IMR-90 (cell line): ENCODE results near the gene NRSN1. TPM values are rescaled to one million over a fixed set of nuclear protein-coding genes. Genes with fewer than 3 reads are reported as not detected.

ENCODE experiments used
- ATAC-seq: fragments of 200-7000 bp; cut with Tn5 transposase; 2 replicates; pipeline ENCODE4 v1.9.1; 2020; ENCODE audit warnings: low read depth, mild to moderate bottlenecking, moderate library complexity
- BruUV-seq: library from RNA; stranded (reverse); fragments of 400-500 nt; replicated peaks from 2 replicates; lab custom pipeline; 2021; lab: Mats Ljungman, UMichigan
- CTCF ChIA-PET: fragments of 300-600 bp; formaldehyde crosslinking; extraction: SDS; loops from one replicate; lab custom pipeline; 2021; ENCODE audit warnings: antibody characterized with exemption; lab: Yijun Ruan, JAX
- POLR2A ChIA-PET: fragments of 300-600 bp; sonication (Branson Sonifier 250); formaldehyde crosslinking; loops from one replicate; lab custom pipeline; 2022; ENCODE audit warnings: antibody characterized with exemption; ENCODE audit not compliant: unreplicated experiment; lab: Charles Lee
- DNase-seq: peaks from one replicate; pipeline ENCODE4 v3.0.0; 2013
- H2AFZ ChIP-seq: replicated peaks from 2 replicates; pipeline ENCODE3; 2013; ENCODE audit warnings: low read length, mild to moderate bottlenecking; ENCODE audit not compliant: poor library complexity
- H2AK5ac ChIP-seq: 2 replicates; pipeline ENCODE4 v1.6.1; 2013; ENCODE audit warnings: low read depth, low read length, inconsistent platforms
- H2AK9ac ChIP-seq: replicated peaks from 2 replicates; pipeline ENCODE3; 2013; ENCODE audit warnings: mild to moderate bottlenecking, low read depth, low read length, moderate library complexity; ENCODE audit not compliant: poor library complexity
- H2BK120ac ChIP-seq: 2 replicates; pipeline ENCODE4 v1.6.1; 2013; ENCODE audit warnings: low read depth, low read length, inconsistent platforms
- H2BK15ac ChIP-seq: 3 replicates; pipeline ENCODE4 v1.6.1; 2013; ENCODE audit warnings: low read depth, low read length, inconsistent platforms
- H2BK20ac ChIP-seq: 2 replicates; pipeline ENCODE4 v1.6.1; 2013; ENCODE audit warnings: low read depth, mild to moderate bottlenecking, inconsistent platforms, low read length, moderate library complexity
- H2BK5ac ChIP-seq: 2 replicates; pipeline ENCODE4 v1.6.1; 2013; ENCODE audit warnings: mild to moderate bottlenecking, low read depth, low read length, inconsistent platforms; ENCODE audit not compliant: poor library complexity, severe bottlenecking
- H3K14ac ChIP-seq: replicated peaks from 2 replicates; pipeline ENCODE4 v1.6.1; 2013; ENCODE audit warnings: low read depth, low read length, inconsistent platforms
- H3K18ac ChIP-seq: 2 replicates; pipeline ENCODE4 v1.6.1; 2013; ENCODE audit warnings: low read depth, low read length, control low read depth
- H3K23ac ChIP-seq: 2 replicates; pipeline ENCODE4 v1.6.1; 2013; ENCODE audit warnings: low read depth, low read length, inconsistent platforms
- H3K27ac ChIP-seq: 2 replicates; pipeline ENCODE4 v1.5.1; 2013; ENCODE audit warnings: mild to moderate bottlenecking, control low read depth, low read length; ENCODE audit not compliant: insufficient read depth
- H3K27me3 ChIP-seq: 2 replicates; pipeline ENCODE4 v1.6.1; 2013; ENCODE audit warnings: low read length; ENCODE audit not compliant: control insufficient read depth, insufficient read depth
- H3K36me3 ChIP-seq: 2 replicates; pipeline ENCODE4 v1.6.1; 2013; ENCODE audit warnings: low read length, mixed read lengths; ENCODE audit not compliant: control insufficient read depth, insufficient read depth
- H3K4ac ChIP-seq: 2 replicates; pipeline ENCODE4 v1.6.1; 2013; ENCODE audit warnings: low read depth, low read length, inconsistent platforms
- H3K4me1 ChIP-seq: 2 replicates; pipeline ENCODE4 v1.6.1; 2013; ENCODE audit warnings: low read length, mixed read lengths; ENCODE audit not compliant: control insufficient read depth, insufficient read depth
- H3K4me2 ChIP-seq: 2 replicates; pipeline ENCODE4 v1.6.1; 2013; ENCODE audit warnings: low read depth, mild to moderate bottlenecking, control low read depth, low read length, moderate library complexity
- H3K4me3 ChIP-seq: 2 replicates; pipeline ENCODE4 v1.5.1; 2013; ENCODE audit warnings: low read depth, mild to moderate bottlenecking, control low read depth, low read length, moderate library complexity; ENCODE audit not compliant: insufficient read depth
- H3K56ac ChIP-seq: 2 replicates; pipeline ENCODE4 v1.6.1; 2013; ENCODE audit warnings: low read length, inconsistent platforms; ENCODE audit not compliant: insufficient read depth; ENCODE audit errors: extremely low read depth
- H3K79me1 ChIP-seq, 2 experiments: 2 replicates each; pipeline ENCODE4 v1.6.1; 2013; ENCODE audit warnings: low read length in 2 of 2, inconsistent platforms in 1 of 2, low read depth in 1 of 2
- H3K9ac ChIP-seq: 2 replicates; pipeline ENCODE4 v1.6.1; 2013; ENCODE audit warnings: low read depth, low read length, control low read depth
- H3K9me1 ChIP-seq: 2 replicates; pipeline ENCODE4 v1.6.1; 2013; ENCODE audit warnings: low read length, inconsistent platforms; ENCODE audit not compliant: insufficient read depth
- H3K9me3 ChIP-seq: 2 replicates; pipeline ENCODE4 v1.6.1; 2013; ENCODE audit warnings: low read length; ENCODE audit not compliant: control insufficient read depth, insufficient read depth
- H4K20me1 ChIP-seq: 2 replicates; pipeline ENCODE4 v1.6.1; 2013; ENCODE audit warnings: low read length, inconsistent platforms; ENCODE audit not compliant: insufficient read depth
- H4K5ac ChIP-seq: 2 replicates; pipeline ENCODE4 v1.6.1; 2013; ENCODE audit warnings: mild to moderate bottlenecking, low read depth, low read length, control low read depth
- H4K8ac ChIP-seq, 2 experiments: 2 replicates each; pipeline ENCODE4 v1.6.1; 2013; ENCODE audit warnings: low read depth in 2 of 2, low read length in 2 of 2, control low read depth in 1 of 2, inconsistent platforms in 1 of 2
- H4K91ac ChIP-seq: 2 replicates; pipeline ENCODE4 v1.6.1; 2013; ENCODE audit warnings: low read depth, low read length, inconsistent platforms; ENCODE audit not compliant: insufficient read depth
- POLR2A ChIP-seq: IDR thresholded peaks from 2 replicates; pipeline ENCODE4 v1.6.1; 2012; ENCODE audit warnings: mild to moderate bottlenecking, low read depth, low read length
- WGBS, 2 experiments: methylation state at CpG; one replicate each; pipeline versions ENCODE4 v1.1.5 to v1.1.7; 2013; ENCODE audit warnings: missing lambda C conversion rate in 2 of 2; ENCODE audit not compliant: insufficient read length in 1 of 2; ENCODE audit errors: extremely low coverage in 2 of 2; 5-methylcytosine and 5-hydroxymethylcytosine counted together
- dilution Hi-C: fragments of 300-500 bp; cut with HindIII; formaldehyde crosslinking; loops from one replicate; pipeline ENCODE4 v1.14.3; 2018; ENCODE audit warnings: low sequenced_read_pairs; ENCODE audit not compliant: unreplicated experiment
- in situ Hi-C: fragments of 300-500 bp; cut with MboI; formaldehyde crosslinking; loops from 3 replicates; pipeline ENCODE4 v1.14.3; 2019; ENCODE audit warnings: low sequenced_read_pairs, inconsistent platforms, mixed read lengths
- intact Hi-C: fragments of 100-400 bp; cut with micrococcal nuclease; formaldehyde crosslinking; loops from 2 replicates; pipeline ENCODE4 v1.10.0; 2022
- polyA plus RNA-seq, 3 experiments: library from polyadenylated mRNA; depleted of rRNA; stranded (reverse); fragments of >200 nt; gene quantifications; 2 replicates each; pipeline ENCODE4 v1.2.3, GENCODE V29; 2012; ENCODE audit warnings: low replicate concordance in 1 of 3
- total RNA-seq: library from RNA; depleted of rRNA; stranded (reverse); fragments of >200 nt; gene quantifications from 2 replicates; pipeline ENCODE4 v1.2.3, GENCODE V29; 2012

Gene NRSN1
- total and polyA plus RNA-seq, 2 of the 4 experiments (the other 2 are of a cell fraction): not detected

DNA sequence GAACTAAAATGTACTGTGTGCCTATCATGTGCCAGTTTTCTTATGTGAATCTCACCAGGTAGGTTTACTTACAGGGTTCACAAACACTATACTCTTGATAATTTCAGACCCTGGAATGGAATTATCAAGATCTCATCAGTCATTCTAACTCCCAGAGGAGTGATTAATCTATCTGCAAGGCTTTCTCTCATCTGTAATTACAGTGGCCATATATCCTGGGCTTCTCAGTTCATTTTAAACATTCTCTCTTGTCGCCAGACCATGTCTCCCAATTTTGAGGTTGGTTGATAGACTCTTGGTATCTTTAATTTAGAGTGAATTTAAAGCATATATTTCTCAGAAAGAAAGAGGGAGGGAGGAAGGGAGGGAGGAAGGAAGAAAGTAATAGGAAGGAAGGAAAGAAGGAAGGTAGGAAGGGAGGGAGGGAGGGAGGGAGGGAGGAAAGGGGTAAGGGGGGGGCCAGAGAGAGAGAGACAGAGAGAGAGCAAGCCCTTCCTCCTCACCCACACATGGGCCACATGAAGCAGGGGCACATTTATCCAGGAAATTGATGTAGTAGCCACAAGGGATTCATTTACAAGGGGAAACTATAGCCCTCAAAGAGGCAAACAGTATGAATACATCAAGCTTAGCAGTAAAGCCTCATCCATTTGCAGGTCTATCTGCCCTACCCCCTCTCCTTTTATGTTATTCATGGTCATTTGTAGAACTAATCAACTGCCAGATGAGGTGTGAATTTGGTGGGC is 25.8 kb upstream of the NRSN1 start:
- H4K5ac ChIP-seq: no peak overlapping the region
- no peak overlapping the region for H2BK5ac ChIP-seq
- H2BK20ac ChIP-seq: no peak overlapping the region
- dilution Hi-C loops (no loop called here), intact Hi-C loops (no loop called here), in situ Hi-C loops (no loop called here)
- H3K9ac ChIP-seq: no peak overlapping the region
- ChIA-PET POLR2A (no interaction called here), CTCF (no interaction called here)
- no peak overlapping the region for H3K56ac ChIP-seq
- no peak overlapping the region for H3K4me2 ChIP-seq
- H3K4me1 ChIP-seq: no peaks in the 10 kb centered on the region
- no peak overlapping the region for H2AK9ac ChIP-seq
- H4K20me1 ChIP-seq: no peaks in the 10 kb centered on the region
- H3K9me3 ChIP-seq: peaks cover 4% of the 10 kb centered on the region
- no peak overlapping the region for H2BK120ac ChIP-seq
- no peaks in the 10 kb centered on the region for H3K27me3 ChIP-seq
- H3K18ac ChIP-seq: no peak overlapping the region
- H3K27ac ChIP-seq: no peak overlapping the region
- H3K36me3 ChIP-seq: no peaks in the 10 kb centered on the region
- no peaks in the 10 kb centered on the region for H3K79me1 ChIP-seq
- H3K4ac ChIP-seq: no peak overlapping the region
- no TSS peak for BruUV-seq
- H3K4me3 ChIP-seq: no peak overlapping the region
- H4K8ac ChIP-seq: no peak overlapping the region
- H3K14ac ChIP-seq: no peak overlapping the region
- no peaks in the 10 kb centered on the region for H3K9me1 ChIP-seq
- DNase-seq (no peak), ATAC-seq (no peak)
- no peak overlapping the region for H4K91ac ChIP-seq
- no peak overlapping the region for H2AK5ac ChIP-seq
- no peak for TF ChIP-seq POLR2A
- no peak overlapping the region for H3K23ac ChIP-seq
- no peak overlapping the region for H2AFZ ChIP-seq
- no peak overlapping the region for H2BK15ac ChIP-seq
- no CpG with 5 or more reads among the region's 1 CpG for WGBS, 2 experiments
